Measurements from ENCODE around the gene MXRA7. TPM values are rescaled to one million over a fixed set of nuclear protein-coding genes. Genes with fewer than 3 reads are reported as not detected.

MXRA7 gene
- total RNA-seq, 1 experiment from 2014 or later, result 33.6 TPM

- Mint-ChIP-seq H3K27ac (ENCODE audit: low read depth, unreplicated experiment) (no peak overlapping the region), H3K4me1 (ENCODE audit: insufficient read depth, unreplicated experiment) (peaks cover 2% of the 10 kb centered on the region), H3K36me3 (ENCODE audit: insufficient read depth, unreplicated experiment) (peaks cover 6% of the 10 kb centered on the region), H3K9me3 (ENCODE audit: unreplicated experiment) (peaks cover 7% of the 10 kb centered on the region), H3K27me3 (ENCODE audit: insufficient read depth, unreplicated experiment) (peaks cover 19% of the 10 kb centered on the region), H3K4me3 (ENCODE audit: unreplicated experiment) (no peak overlapping the region)
- no peak for TF ChIP-seq CTCF (IDR thresholded peaks at IDR 0.05; ENCODE audit: unreplicated experiment)
- BruUV-seq (replicated peaks), result no TSS peak
- ChIA-PET CTCF (interaction anchor here (0.6 to 1.2 kb wide), 3 partner anchors 30 to 126 kb away, joined by 3 read pairs; no protein-coding TSS in a partner anchor), POLR2A (no interaction called here)
- no peak for DNase-seq (ENCODE audit: unreplicated experiment)
- intact Hi-C loops (cut with micrococcal nuclease), result no loop called here
Measured at GRCh38 chr17:76654408-76654807, 56.4 kb downstream of the MXRA7 start.

GRCh38 chr17:76650504-76650903, 60.3 kb downstream of the MXRA7 start:
- peaks cover 7% of the 10 kb centered on the region for H3K9me3 Mint-ChIP-seq (ENCODE audit: unreplicated experiment)
- no peak for DNase-seq (ENCODE audit: unreplicated experiment)
- H3K4me1 Mint-ChIP-seq (ENCODE audit: insufficient read depth, unreplicated experiment), result no peaks in the 10 kb centered on the region
- intact Hi-C loops (cut with micrococcal nuclease), result no loop called here
- no peak overlapping the region for H3K4me3 Mint-ChIP-seq (ENCODE audit: unreplicated experiment)
- peaks cover 36% of the 10 kb centered on the region for H3K27me3 Mint-ChIP-seq (ENCODE audit: insufficient read depth, unreplicated experiment)
- BruUV-seq (replicated peaks), result no TSS peak
- peaks cover 6% of the 10 kb centered on the region for H3K36me3 Mint-ChIP-seq (ENCODE audit: insufficient read depth, unreplicated experiment)
- ChIA-PET CTCF (interaction anchor here (0.6 kb wide), 1 partner anchor 46 kb away, joined by 3 read pairs; no protein-coding TSS in a partner anchor), POLR2A (no interaction called here)
- H3K27ac Mint-ChIP-seq (ENCODE audit: low read depth, unreplicated experiment), result no peak overlapping the region
- no peak for TF ChIP-seq CTCF (IDR thresholded peaks at IDR 0.05; ENCODE audit: unreplicated experiment)

GRCh38 chr17:76646712-76647111, 64.1 kb downstream of the MXRA7 start:
- no peaks in the 10 kb centered on the region for H3K36me3 Mint-ChIP-seq (ENCODE audit: insufficient read depth, unreplicated experiment)
- TF ChIP-seq CTCF (IDR thresholded peaks at IDR 0.05; ENCODE audit: unreplicated experiment), result no peak
- CTCF ChIA-PET, result no interaction called here
- H3K27me3 Mint-ChIP-seq (ENCODE audit: insufficient read depth, unreplicated experiment), result peaks cover 38% of the 10 kb centered on the region
- POLR2A ChIA-PET, result no interaction called here
- DNase-seq (ENCODE audit: unreplicated experiment), result no peak
- peaks cover 5% of the 10 kb centered on the region for H3K9me3 Mint-ChIP-seq (ENCODE audit: unreplicated experiment)
- no TSS peak for BruUV-seq (replicated peaks)
- intact Hi-C loops (cut with micrococcal nuclease), result no loop called here
- no peak overlapping the region for H3K27ac Mint-ChIP-seq (ENCODE audit: low read depth, unreplicated experiment)
- H3K4me1 Mint-ChIP-seq (ENCODE audit: insufficient read depth, unreplicated experiment), result peaks cover 11% of the 10 kb centered on the region
- no peak overlapping the region for H3K4me3 Mint-ChIP-seq (ENCODE audit: unreplicated experiment)

GRCh38 chr17:76645481-76645880, 65.3 kb downstream of the MXRA7 start:
- intact Hi-C loops (cut with micrococcal nuclease), result no loop called here
- ChIA-PET CTCF (interaction anchor here (0.6 kb wide), 1 partner anchor 496 kb away, joined by 4 read pairs; no protein-coding TSS in a partner anchor), POLR2A (interaction anchor here (1.3 kb wide), 1 partner anchor 8 kb away, joined by 4 read pairs; no protein-coding TSS in a partner anchor)
- Mint-ChIP-seq H3K4me1 (ENCODE audit: insufficient read depth, unreplicated experiment) (peaks cover 22% of the 10 kb centered on the region), H3K27me3 (ENCODE audit: insufficient read depth, unreplicated experiment) (peaks cover 31% of the 10 kb centered on the region), H3K9me3 (ENCODE audit: unreplicated experiment) (no peaks in the 10 kb centered on the region), H3K4me3 (ENCODE audit: unreplicated experiment) (no peak overlapping the region), H3K27ac (ENCODE audit: low read depth, unreplicated experiment) (no peak overlapping the region), H3K36me3 (ENCODE audit: insufficient read depth, unreplicated experiment) (no peaks in the 10 kb centered on the region)
- DNase-seq (ENCODE audit: unreplicated experiment), result no peak
- no TSS peak for BruUV-seq (replicated peaks)
- TF ChIP-seq CTCF (IDR thresholded peaks at IDR 0.05; ENCODE audit: unreplicated experiment), result no peak
